ENCODE measurements around the gene FRRS1. TPM values are rescaled to one million over a fixed set of nuclear protein-coding genes. Genes with fewer than 3 reads are reported as not detected.

Gene FRRS1
- total RNA-seq, 1 donor from 2014 or later: 1.2 TPM

Other genes starting within 250 kb of the FRRS1 start
- gene PALMD, start 120.5 kb downstream of the FRRS1 start, total RNA-seq: 83.9 and 122 TPM in 2 replicates
- gene AGL, start 83.7 kb upstream of the FRRS1 start, total RNA-seq: 8.1 and 10.9 TPM in 2 replicates
- 10.4 and 12.8 TPM in 2 replicates for gene SLC35A3, start 203.4 kb upstream of the FRRS1 start, total RNA-seq